Measurements from ENCODE around the gene RGSL1.

The RGSL1 gene

DNA sequence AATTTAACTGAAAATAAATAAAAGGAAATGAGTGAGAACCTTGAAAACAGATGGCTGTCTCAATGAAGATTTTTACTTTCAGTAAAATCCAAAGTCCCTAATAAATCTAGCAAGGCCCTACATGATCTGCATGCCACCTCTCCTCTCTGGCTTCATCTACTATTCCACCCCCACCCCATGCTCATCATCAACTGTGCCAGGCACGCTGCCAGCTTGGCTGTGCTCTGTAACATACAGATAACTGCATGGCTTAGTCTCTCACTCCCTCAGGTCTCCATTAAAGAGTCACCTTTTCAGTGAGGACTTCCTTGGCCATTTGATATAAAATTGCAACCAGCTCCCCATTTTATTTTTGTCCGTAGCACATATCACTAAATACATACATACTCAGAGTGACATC is 26.7 kb downstream of the RGSL1 start:
- ATAC-seq (ENCODE audit: low read depth) (no peak), DNase-seq (ENCODE audit: low spot score) (no peak)
- Histone ChIP-seq H3K4me1 (ENCODE audit: insufficient read depth, poor library complexity, severe bottlenecking) (no peaks in the 10 kb centered on the region), H3K4me3 (ENCODE audit: severe bottlenecking) (no peak overlapping the region), H3K36me3 (ENCODE audit: low read depth) (no peaks in the 10 kb centered on the region), H3K9me3 (ENCODE audit: severe bottlenecking) (peaks cover 4% of the 10 kb centered on the region), H3K27ac (ENCODE audit: poor library complexity, severe bottlenecking) (no peak overlapping the region), H3K27me3 (ENCODE audit: insufficient read depth, poor library complexity, severe bottlenecking) (no peaks in the 10 kb centered on the region)
- TF ChIP-seq, protein P1, sequence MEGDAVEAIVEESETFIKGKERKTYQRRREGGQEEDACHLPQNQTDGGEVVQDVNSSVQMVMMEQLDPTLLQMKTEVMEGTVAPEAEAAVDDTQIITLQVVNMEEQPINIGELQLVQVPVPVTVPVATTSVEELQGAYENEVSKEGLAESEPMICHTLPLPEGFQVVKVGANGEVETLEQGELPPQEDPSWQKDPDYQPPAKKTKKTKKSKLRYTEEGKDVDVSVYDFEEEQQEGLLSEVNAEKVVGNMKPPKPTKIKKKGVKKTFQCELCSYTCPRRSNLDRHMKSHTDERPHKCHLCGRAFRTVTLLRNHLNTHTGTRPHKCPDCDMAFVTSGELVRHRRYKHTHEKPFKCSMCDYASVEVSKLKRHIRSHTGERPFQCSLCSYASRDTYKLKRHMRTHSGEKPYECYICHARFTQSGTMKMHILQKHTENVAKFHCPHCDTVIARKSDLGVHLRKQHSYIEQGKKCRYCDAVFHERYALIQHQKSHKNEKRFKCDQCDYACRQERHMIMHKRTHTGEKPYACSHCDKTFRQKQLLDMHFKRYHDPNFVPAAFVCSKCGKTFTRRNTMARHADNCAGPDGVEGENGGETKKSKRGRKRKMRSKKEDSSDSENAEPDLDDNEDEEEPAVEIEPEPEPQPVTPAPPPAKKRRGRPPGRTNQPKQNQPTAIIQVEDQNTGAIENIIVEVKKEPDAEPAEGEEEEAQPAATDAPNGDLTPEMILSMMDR (IDR thresholded peaks at IDR 0.05; ENCODE audit: poor library complexity, severe bottlenecking) = no peak

DNA sequence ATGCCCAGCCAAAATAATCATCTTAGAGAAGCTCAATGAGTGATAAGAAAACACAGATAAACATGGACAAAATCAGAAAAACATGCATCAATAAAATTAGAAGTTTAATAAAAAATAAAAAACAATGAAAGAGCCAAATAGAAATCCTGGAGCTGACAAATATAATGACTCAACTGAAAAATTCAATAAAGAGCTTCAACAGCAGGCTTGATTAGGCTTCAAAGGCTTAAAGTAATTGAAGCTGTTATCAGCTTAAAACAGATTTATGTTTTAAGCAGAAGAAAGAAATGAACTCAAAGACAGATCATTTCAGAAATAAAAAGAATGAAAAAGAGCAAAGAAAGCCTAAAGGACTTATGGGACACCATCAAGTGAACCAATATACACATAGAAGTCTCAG is 28.3 kb downstream of the RGSL1 start:
- H3K27me3 ChIP-seq (ENCODE audit: insufficient read depth, poor library complexity, severe bottlenecking) = no peaks in the 10 kb centered on the region
- H3K27ac ChIP-seq (ENCODE audit: poor library complexity, severe bottlenecking) = no peak overlapping the region
- TF ChIP-seq, protein P1 (IDR thresholded peaks at IDR 0.05; ENCODE audit: poor library complexity, severe bottlenecking) = no peak
- H3K4me3 ChIP-seq (ENCODE audit: severe bottlenecking) = no peak overlapping the region
- DNase-seq (ENCODE audit: low spot score) (no peak), ATAC-seq (ENCODE audit: low read depth) (no peak)
- no peaks in the 10 kb centered on the region for H3K4me1 ChIP-seq (ENCODE audit: insufficient read depth, poor library complexity, severe bottlenecking)
- peaks cover 4% of the 10 kb centered on the region for H3K9me3 ChIP-seq (ENCODE audit: severe bottlenecking)
- no peaks in the 10 kb centered on the region for H3K36me3 ChIP-seq (ENCODE audit: low read depth)

DNA sequence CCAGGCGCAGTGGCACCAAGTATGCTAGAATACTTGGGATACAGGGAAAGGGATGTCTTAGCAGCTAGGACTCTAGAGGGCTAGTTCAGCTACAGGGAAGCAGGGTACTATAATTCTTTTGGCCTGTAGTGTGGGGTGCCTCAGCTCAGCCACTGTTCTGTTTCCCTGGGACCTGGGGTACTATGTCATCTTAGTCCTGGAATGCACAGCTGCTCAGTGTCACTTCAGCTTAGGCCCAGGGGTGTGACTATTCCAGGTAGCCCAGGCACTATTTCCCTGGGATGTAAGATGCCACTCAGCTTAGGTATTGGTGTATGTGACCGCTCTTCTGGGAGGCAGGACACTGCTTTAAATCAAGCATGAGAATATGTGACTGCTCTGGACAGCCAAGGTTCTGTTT is 34.1 kb downstream of the RGSL1 start:
- TF ChIP-seq, protein P1 (IDR thresholded peaks at IDR 0.05; ENCODE audit: poor library complexity, severe bottlenecking) = no peak
- ATAC-seq (ENCODE audit: low read depth) = no peak
- Histone ChIP-seq H3K4me1 (ENCODE audit: insufficient read depth, poor library complexity, severe bottlenecking) (no peaks in the 10 kb centered on the region), H3K4me3 (ENCODE audit: severe bottlenecking) (no peak overlapping the region), H3K36me3 (ENCODE audit: low read depth) (no peaks in the 10 kb centered on the region), H3K9me3 (ENCODE audit: severe bottlenecking) (peaks cover under 1% of the 10 kb centered on the region), H3K27ac (ENCODE audit: poor library complexity, severe bottlenecking) (no peak overlapping the region), H3K27me3 (ENCODE audit: insufficient read depth, poor library complexity, severe bottlenecking) (no peaks in the 10 kb centered on the region)
- DNase-seq (ENCODE audit: low spot score) = no peak

DNA sequence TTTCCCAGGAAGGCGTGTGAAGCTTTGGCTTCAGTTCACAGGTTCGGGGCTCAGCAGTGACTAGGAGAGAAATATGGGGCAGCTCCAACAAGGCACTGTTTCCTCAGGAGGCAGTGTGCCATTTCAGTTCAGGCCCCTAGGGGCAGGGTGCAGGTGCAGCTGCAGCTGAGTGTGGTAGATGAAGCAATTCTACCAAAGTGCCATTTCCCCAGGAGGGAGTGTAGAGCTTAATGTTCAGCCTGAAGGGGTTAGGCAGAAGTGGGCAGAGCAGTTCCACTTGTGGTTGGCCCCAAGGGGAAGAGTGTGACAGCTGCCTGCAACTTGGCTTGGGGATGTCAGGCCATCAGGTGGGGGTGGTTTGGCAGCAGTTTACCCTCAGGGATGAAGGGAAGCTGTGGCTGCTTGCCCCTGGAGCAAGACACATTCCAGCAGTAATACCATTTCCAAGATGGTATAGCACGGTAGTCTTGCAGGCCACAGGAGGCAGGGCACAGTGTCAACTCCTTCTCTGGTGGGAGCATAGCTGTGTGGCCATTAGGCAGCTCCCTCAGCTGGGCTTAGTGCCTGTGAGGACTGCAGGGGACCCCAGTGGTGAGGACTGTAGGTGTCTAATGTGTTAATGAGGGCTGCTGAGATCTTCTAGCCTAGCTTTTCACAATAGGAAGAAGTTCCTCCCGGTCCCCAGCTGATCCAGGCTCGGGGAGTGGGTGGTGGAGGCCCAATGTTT is 34.7 kb downstream of the RGSL1 start:
- H3K27ac ChIP-seq (ENCODE audit: poor library complexity, severe bottlenecking) = no peak overlapping the region
- no peaks in the 10 kb centered on the region for H3K4me1 ChIP-seq (ENCODE audit: insufficient read depth, poor library complexity, severe bottlenecking)
- H3K9me3 ChIP-seq (ENCODE audit: severe bottlenecking) = no peaks in the 10 kb centered on the region
- H3K36me3 ChIP-seq (ENCODE audit: low read depth) = no peaks in the 10 kb centered on the region
- TF ChIP-seq, protein P1 (IDR thresholded peaks at IDR 0.05; ENCODE audit: poor library complexity, severe bottlenecking) = peak; percentile 10
- DNase-seq (ENCODE audit: low spot score) = no peak
- peak; percentile 65; the same call in 2 of the 3 replicates for ATAC-seq (ENCODE audit: low read depth)
- H3K4me3 ChIP-seq (ENCODE audit: severe bottlenecking) = no peak overlapping the region
- H3K27me3 ChIP-seq (ENCODE audit: insufficient read depth, poor library complexity, severe bottlenecking) = no peaks in the 10 kb centered on the region

DNA sequence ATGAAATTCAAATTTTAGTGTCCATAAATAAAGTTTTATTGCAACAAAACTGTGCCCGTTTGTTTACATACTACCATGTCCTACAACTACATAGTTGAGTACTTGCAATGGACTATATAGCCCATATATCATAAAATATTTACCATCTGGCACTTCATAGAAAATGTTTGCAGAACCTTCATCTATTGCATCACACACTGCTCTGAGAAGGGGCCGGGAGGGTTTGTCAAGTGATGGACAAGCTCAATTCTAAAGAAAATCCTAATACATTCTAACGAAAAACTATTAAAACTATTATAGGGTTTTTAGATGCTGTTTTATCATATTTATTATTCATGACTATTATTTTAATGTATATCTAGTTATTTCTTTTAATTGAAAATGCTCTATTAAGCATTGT is 35.9 kb downstream of the RGSL1 start:
- Histone ChIP-seq H3K36me3 (ENCODE audit: low read depth) (no peaks in the 10 kb centered on the region), H3K4me1 (ENCODE audit: insufficient read depth, poor library complexity, severe bottlenecking) (no peaks in the 10 kb centered on the region), H3K27me3 (ENCODE audit: insufficient read depth, poor library complexity, severe bottlenecking) (no peaks in the 10 kb centered on the region), H3K27ac (ENCODE audit: poor library complexity, severe bottlenecking) (no peak overlapping the region), H3K9me3 (ENCODE audit: severe bottlenecking) (no peaks in the 10 kb centered on the region), H3K4me3 (ENCODE audit: severe bottlenecking) (no peak overlapping the region)
- TF ChIP-seq, protein P1 (IDR thresholded peaks at IDR 0.05; ENCODE audit: poor library complexity, severe bottlenecking) = no peak
- ATAC-seq (ENCODE audit: low read depth) = no peak
- DNase-seq (ENCODE audit: low spot score) = no peak
